ENCODE results near the gene IQCE. TPM values are rescaled to one million over a fixed set of nuclear protein-coding genes. Genes with fewer than 3 reads are reported as not detected.
A peak's percentile ranks its signal among the peaks of the same experiment; 100 is the strongest.

IQCE gene
- total and polyA plus RNA-seq, 10 of the 15 experiments (the other 5 are each of a cell fraction or from before 2014, with no cell fraction given) = 0.37 to 8.1 (median 3.7) TPM

GRCh38 chr7:2554661-2555111, 4.1 kb upstream of the IQCE start:
- H3K4me1 ChIP-seq (ENCODE audit: control insufficient read depth, insufficient read depth, low read length) = peaks cover 11% of the 10 kb centered on the region
- H3K36me3 ChIP-seq (ENCODE audit: control insufficient read depth in 2 of 2, insufficient read depth in 2 of 2, low read length in 1 of 2) = no peaks in the 10 kb centered on the region; a peak in 1 of 4 replicates
- in situ Hi-C loops (cut with MboI) = no loop called here
- BruUV-seq (replicated peaks) = no TSS peak
- H4K20me1 ChIP-seq (ENCODE audit: control insufficient read depth, insufficient read depth) = no peaks in the 10 kb centered on the region
- DNase-seq (ENCODE audit: low read depth, low spot score) (no peak), FAIRE-seq (no peak), ATAC-seq (peak; percentile 11)
- peak overlapping the region; percentile 96 for H3K4me3 ChIP-seq
- H3K9me3 ChIP-seq (replicated peaks; ENCODE audit: control insufficient read depth, insufficient read depth, low read length) = no peaks in the 10 kb centered on the region
- H3K27me3 ChIP-seq (replicated peaks in 1 of 2; ENCODE audit: control insufficient read depth in 2 of 2, insufficient read depth in 2 of 2, low read length in 1 of 2) = no peaks in the 10 kb centered on the region
- WGBS (ENCODE audit: insufficient coverage, insufficient replicate concordance, low lambda C conversion rate, missing lambda C conversion rate) = 1% methylated on average over 9 of the region's 12 CpGs
- SMC1A ChIA-PET (ENCODE audit: uncharacterized antibody, unreplicated experiment) = interaction anchor here (0.7 kb wide), 1 partner anchor 32 kb away, joined by 3 read pairs; no protein-coding TSS in a partner anchor
- RAD21 ChIA-PET (ENCODE audit: unreplicated experiment) = no interaction called here
- peak overlapping the region; percentile 99 for H3K27ac ChIP-seq (ENCODE audit: control insufficient read depth, insufficient read depth)
- TF ChIP-seq RAD51 (IDR thresholded peaks at IDR 0.05) (no peak), RELA (IDR thresholded peaks at IDR 0.05; ENCODE audit: borderline replicate concordance, partially characterized antibody) (peak; percentile 21), MXI1 (IDR thresholded peaks at IDR 0.05; ENCODE audit: low read depth, low read length) (0 out of 2 replicates have a peak, but pooled peaks have one; percentile 16), BACH1 (IDR thresholded peaks at IDR 0.05; ENCODE audit: borderline replicate concordance) (no peak), MYC (IDR thresholded peaks at IDR 0.05; ENCODE audit: insufficient read depth, insufficient read length, insufficient replicate concordance, low read length, severe bottlenecking) (peak; percentile 37)
- intact Hi-C loops (cut with micrococcal nuclease; ENCODE audit: unreplicated experiment) = no loop called here
- H3K4me2 ChIP-seq (ENCODE audit: control insufficient read depth, insufficient read depth) = peak overlapping the region; percentile 94
- H3K79me2 ChIP-seq (ENCODE audit: control insufficient read depth, insufficient read depth, low read length) = peaks cover 22% of the 10 kb centered on the region
- no peak overlapping the region for H2AFZ ChIP-seq (ENCODE audit: control insufficient read depth, low read depth, low read length)
- H3K9ac ChIP-seq (ENCODE audit: control insufficient read depth, insufficient read depth, low read length) = peak overlapping the region; percentile 98
- POLR2A ChIA-PET = interaction anchor here (0.7 kb wide), 1 partner anchor 24 kb away, joined by 3 read pairs; no protein-coding TSS in a partner anchor
- CTCF ChIA-PET = no interaction called here
